Melanocyte of skin (primary cell): Measurements from ENCODE around the gene PTPMT1. TPM values are rescaled to one million over a fixed set of nuclear protein-coding genes. Genes with fewer than 3 reads are reported as not detected.

Experiments
- small RNA-seq, 2 donors: library from RNA; depleted of rRNA; stranded (forward); fragments of <200 nt; gene quantifications; one replicate each; pipeline ENCODE3, GENCODE V24; 2012
- total RNA-seq, 2 donors: library from RNA; depleted of rRNA; stranded (reverse); fragments of >200 nt; gene quantifications; 2 replicates each; pipeline ENCODE4 v1.2.3, GENCODE V29; 2012

The PTPMT1 gene, protein sequence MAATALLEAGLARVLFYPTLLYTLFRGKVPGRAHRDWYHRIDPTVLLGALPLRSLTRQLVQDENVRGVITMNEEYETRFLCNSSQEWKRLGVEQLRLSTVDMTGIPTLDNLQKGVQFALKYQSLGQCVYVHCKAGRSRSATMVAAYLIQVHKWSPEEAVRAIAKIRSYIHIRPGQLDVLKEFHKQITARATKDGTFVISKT
- total RNA-seq = 10 to 100 TPM; 74.3 to 78.3 TPM

DNA sequence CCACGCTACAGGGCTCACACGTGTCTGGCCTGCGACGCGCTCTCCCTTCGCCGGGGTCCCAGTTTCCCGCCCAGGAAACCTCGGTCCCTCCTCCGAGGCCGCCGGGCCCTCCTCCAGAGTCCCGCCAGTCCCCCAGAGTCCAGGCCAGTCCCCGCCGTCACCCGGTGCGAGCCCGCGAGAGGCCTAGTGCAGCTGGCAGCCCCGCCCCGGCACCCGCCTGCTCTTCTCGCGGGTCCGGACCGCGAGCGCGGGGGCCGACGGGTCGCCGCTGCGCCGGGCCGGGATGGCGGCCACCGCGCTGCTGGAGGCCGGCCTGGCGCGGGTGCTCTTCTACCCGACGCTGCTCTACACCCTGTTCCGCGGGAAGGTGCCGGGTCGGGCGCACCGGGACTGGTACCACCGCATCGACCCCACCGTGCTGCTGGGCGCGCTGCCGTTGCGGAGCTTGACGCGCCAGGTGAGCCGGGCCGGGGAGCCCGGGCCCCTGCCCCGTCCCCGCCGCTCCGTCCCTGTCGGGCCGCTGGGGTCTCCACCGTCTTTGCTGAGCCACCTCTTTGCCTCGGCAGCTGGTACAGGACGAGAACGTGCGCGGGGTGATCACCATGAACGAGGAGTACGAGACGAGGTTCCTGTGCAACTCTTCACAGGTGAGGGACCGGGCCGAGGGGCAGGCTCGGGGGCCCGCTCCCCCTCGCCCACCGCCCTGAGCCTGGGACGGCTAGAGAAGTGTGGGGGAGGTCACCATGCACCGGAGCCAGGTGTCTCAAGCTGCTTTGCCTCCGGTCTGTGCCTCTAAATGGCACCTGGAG is at the start of gene PTPMT1:
TSS of gene PTPMT1 (plus strand) at position 260 of the 809 bp plus-strand sequence. CDS start at position 284, 24 bp downstream.

DNA sequence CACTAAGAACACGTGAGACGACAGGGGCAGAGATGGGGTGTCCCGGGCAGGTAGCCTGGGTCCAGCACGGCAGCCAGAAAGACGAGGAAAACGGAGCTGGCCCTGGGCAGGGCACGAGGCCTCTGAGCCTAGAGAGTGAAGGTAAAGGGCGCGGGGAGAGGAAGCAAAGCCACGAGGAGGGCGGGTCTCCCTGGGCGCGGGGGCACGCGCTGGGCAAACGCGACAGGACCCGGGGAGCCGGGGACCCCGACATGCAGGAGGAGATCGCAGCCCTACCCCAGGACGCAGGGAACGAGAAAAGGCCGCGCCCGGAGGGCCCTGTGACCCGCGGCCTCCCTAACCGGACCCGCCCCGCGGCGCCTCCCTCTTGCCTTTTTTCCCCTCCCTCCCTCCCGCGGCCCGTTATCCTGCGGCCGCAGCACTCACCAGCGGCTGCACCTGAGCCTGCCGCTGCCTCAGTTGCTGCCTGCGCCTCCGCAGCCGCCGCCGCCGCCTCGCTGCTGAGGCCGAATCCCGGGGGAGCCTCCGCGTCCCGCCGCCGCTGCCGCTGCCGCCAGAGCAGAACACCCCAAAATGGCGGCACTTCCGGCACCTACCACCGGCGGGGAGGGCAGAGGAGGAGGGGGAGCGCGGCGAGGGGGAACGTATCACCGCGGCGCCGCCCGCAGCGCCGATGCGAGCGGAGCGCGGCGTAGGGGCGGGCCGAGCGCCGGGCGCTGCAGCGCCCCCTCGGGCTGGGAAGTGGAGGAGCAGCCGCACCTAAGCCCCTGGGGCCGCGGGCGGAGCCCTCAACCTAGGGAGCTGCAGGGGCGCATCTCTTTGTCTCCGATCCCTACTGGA is 12.6 kb upstream of the PTPMT1 start, which contains the start of gene CELF1:
TSS of gene CELF1 (minus strand) at position 567 of the 840 bp plus-strand sequence. CDS start 53,609 bp downstream, outside the sequence.

DNA sequence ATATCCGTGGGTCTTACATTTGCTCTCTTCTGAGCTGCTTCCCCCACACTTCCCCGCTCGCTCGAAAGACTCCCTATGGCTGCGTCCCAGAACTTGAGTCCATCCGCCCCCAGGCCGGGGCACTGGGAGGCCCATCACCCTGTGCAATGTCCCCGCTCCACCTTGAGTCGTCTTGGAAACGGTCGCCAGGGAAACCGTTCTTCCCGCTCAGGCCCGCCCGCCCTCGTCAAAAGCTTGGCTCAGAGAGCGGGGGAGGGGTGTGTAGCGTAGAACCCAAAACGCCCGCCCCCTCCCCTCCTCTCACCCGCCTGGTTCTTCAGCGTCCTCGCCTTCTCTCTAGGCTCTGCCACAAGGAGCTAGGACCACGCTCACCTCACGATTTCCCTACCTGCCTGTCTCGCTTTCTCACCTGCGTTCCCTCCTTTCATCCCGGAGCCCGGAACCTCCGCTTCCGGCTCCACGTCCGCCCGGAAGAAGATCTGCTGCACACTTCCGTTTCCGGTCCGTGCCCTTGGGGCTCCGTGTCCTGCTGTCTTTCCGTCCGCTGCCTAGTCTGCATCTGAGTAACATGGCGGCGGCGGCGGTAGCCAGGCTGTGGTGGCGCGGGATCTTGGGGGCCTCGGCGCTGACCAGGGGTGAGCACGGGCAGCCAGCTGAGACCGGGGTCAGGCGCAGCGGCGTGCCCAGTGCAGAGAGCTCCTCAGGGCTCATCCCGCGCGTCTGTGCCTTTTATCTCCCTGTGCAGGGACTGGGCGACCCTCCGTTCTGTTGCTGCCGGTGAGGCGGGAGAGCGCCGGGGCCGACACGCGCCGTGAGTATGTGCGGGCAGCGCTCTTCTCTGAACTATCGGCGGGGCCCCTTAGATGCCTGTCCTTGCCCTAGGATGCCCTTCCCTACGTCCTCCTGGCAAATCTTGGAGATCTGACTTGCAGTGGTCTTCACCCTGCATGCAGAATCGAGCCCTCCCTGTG is 13.4 kb downstream of the PTPMT1 start, which contains the start of the genes KBTBD4 and NDUFS3:
TSS of gene KBTBD4 (minus strand) at position 447 of the 971 bp plus-strand sequence. CDS start at position 428, 19 bp downstream.
TSS of gene NDUFS3 (plus strand) at position 551 of the 971 bp plus-strand sequence. CDS start at position 569, 18 bp downstream.

DNA sequence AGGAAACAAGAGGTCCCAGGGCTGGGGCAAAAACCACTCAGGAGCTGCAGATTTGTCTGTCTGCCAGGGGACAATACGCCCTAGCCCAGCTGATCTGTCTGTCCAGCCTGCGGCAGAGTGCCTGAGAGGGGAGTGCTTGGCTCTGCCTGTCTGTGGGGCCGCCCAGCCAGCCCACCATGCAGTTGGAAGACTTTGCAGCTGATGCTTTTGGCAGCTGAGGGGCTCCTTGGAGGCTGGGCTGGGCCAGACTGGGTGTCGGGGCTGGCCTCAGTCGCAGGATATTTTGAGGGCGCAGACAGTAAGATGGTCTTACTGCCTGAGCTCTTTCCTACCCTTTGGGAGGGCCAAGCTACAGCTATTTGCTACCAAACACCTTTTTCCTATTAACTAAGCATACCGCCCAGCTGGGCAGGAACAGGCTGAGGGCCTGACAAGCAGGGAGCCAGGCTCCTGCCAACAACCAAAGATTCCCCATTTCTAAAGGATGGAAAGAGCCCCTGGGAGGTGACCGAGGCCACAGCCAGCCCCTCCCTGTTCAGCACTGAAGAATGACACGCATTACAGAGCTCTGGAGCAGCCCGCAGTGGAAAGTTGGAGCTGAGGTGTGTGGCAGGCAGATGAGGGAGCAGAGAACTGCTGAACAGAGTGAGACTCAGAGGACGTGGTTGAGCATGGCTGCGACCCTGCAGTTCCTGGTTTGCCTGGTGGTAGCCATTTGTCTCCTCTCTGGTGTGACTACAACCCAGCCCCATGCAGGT is 20.9 kb downstream of the PTPMT1 start, which contains the start of gene FAM180B:
TSS of gene FAM180B (plus strand) at position 581 of the 758 bp plus-strand sequence. CDS start at position 672, 91 bp downstream.

DNA sequence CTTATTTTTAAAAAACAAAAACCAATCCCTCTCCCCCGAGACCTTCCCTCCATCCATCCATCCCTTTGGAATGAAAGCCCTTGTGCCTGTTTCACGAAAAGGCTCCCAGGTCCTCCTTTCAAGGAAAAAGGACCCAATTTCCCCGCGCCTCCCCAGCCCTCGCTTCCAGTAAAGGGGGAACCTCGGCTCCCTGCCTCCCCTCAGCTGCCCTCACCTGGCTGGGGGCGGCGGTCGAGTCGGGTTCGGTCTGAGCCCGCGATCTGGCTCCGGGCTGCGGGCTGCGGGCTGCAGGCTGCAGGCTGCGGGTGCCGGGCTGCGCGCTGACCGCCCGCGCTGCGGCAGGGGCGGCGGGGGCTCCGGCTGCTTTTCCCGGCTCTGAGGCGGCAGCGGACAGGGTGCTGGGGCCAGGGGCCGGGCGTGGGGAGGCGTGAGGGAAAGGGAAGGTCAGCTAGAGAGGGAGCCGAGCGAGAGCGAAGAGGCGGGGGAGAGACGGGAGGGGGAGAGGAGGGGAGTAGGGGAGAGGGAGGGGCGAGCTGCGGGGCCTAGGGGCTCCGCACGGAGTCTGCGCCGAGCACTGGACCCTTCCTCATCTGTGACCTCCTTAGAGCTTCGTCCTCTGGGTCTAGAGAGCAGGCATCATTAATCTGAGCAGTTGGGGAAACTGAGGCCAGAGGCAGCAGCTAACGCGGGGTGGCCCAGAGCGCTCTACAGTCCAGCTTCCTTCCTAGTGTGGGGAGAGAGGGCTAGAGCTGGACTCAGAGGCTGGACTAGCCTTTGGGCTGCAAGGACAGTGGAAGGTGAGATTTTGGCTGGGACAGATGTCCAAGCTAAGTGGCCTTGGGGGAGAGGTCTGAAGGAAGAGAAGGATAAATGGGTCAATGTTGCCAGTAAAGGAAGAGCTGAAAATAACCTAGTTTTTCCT is 28.8 kb downstream of the PTPMT1 start, which contains the start of gene C1QTNF4:
TSS of gene C1QTNF4 (minus strand) at position 478 of the 922 bp plus-strand sequence. CDS start 3,601 bp downstream, outside the sequence.

Small RNAs within 50 kb of the gene (small RNA-seq; reads per million reads assigned to genes)
- 0 to 0.06 reads per million in 2 donors for gene RN7SL652P
- 0 to 0.04 reads per million in 2 donors for gene RNU5E-10P

Other genes with a start within 250 kb of the PTPMT1 start
- gene MYBPC3, start 212.9 kb upstream of the PTPMT1 start, total RNA-seq = not detected
- not detected for gene SPI1, start 187.1 kb upstream of the PTPMT1 start, total RNA-seq
- 10 to 100 TPM; 40.6 to 48.2 TPM for gene SLC39A13, start 157.0 kb upstream of the PTPMT1 start, total RNA-seq
- 100 to 1,000 TPM; 133 to 208 TPM for gene PSMC3, start 139.2 kb upstream of the PTPMT1 start, total RNA-seq
- gene RAPSN, start 116.5 kb upstream of the PTPMT1 start, total RNA-seq = not detected
- gene CELF1, start 12.5 kb upstream of the PTPMT1 start, total RNA-seq = 100 to 1,000 TPM in 1 of 2 donors, 10 to 100 TPM in 1; 67.1 to 102 TPM
- 10 to 100 TPM; 19.3 to 21.0 TPM for gene KBTBD4, start 13.4 kb downstream of the PTPMT1 start, total RNA-seq
- gene NDUFS3, start 13.5 kb downstream of the PTPMT1 start, total RNA-seq = 10 to 100 TPM; 80.2 to 99.2 TPM
- not detected for gene FAM180B, start 21.1 kb downstream of the PTPMT1 start, total RNA-seq
- gene C1QTNF4, start 28.8 kb downstream of the PTPMT1 start, total RNA-seq = under 1 TPM; under 0.01 to 0.33 TPM
- gene MTCH2, start 77.0 kb downstream of the PTPMT1 start, total RNA-seq = 10 to 100 TPM; 85.7 to 94.6 TPM
- 10 to 100 TPM in 1 of 2 donors, 1 to 10 TPM in 1; 2.0 to 11.0 TPM for gene AGBL2, start 149.8 kb downstream of the PTPMT1 start, total RNA-seq
- gene FNBP4, start 201.7 kb downstream of the PTPMT1 start, total RNA-seq = 10 to 100 TPM; 81.6 to 83.6 TPM